Stimulated activated CD4-positive, alpha-beta T cell treated with anti-CD3 and anti-CD28 coated beads, Interleukin-1b, Interleukin-23, amount 100 ng/mL, for 1 hour (primary cell): ENCODE measurements around the gene RAB27A.
A peak's percentile ranks its signal among the peaks of the same experiment; 100 is the strongest.
"Not testable (repeated sequence)": the region's sequence is repeated elsewhere in the genome, so short reads cannot be mapped to it uniquely, and the experiment has no call there.

ENCODE experiments used
- DNase-seq, 2 donors: peaks; one replicate each; pipeline ENCODE4 v3.0.0-alpha.2; 2020; ENCODE audit warnings: low read depth in 2 of 2

Gene RAB27A

GRCh38 chr15:55289746-55290527, at the start of gene RAB27A:
TSS of gene RAB27A (minus strand) at chr15:55289813. CDS start at chr15:55234934, 54,879 bp downstream.
- peak; percentile 52 to 58 for DNase-seq

- no peak for DNase-seq
Observed at GRCh38 chr15:55337160-55337559, 47.5 kb upstream of the RAB27A start.

GRCh38 chr15:55334997-55335396, 45.4 kb upstream of the RAB27A start:
- no peak for DNase-seq

GRCh38 chr15:55334371-55334770, 44.8 kb upstream of the RAB27A start:
- DNase-seq = no peak

GRCh38 chr15:55327387-55327786, 37.8 kb upstream of the RAB27A start:
- DNase-seq = no peak

GRCh38 chr15:55322467-55322866, 32.9 kb upstream of the RAB27A start:
- DNase-seq = no peak

GRCh38 chr15:55320963-55321362, 31.4 kb upstream of the RAB27A start:
- DNase-seq = no peak

- no peak for DNase-seq
Observed at GRCh38 chr15:55320238-55320550, 30.6 kb upstream of the RAB27A start.

- no peak for DNase-seq
Observed at GRCh38 chr15:55319537-55320237, 30.1 kb upstream of the RAB27A start.

GRCh38 chr15:55318588-55319494, 29.2 kb upstream of the RAB27A start, which contains the start of the genes PIGB and PIGBOS1:
TSS of gene PIGB (plus strand) at chr15:55319222. CDS start at chr15:55319251, 29 bp downstream.
TSS of gene PIGBOS1 (minus strand) at chr15:55319123. CDS start at chr15:55317792, 1,331 bp downstream.
- peak; percentile 32 to 46 for DNase-seq

GRCh38 chr15:55302801-55303200, 13.2 kb upstream of the RAB27A start:
- not testable (repeated sequence) for DNase-seq

GRCh38 chr15:55297315-55297714, 7.7 kb upstream of the RAB27A start:
- no peak for DNase-seq

GRCh38 chr15:55290528-55291057, 980 bp upstream of the RAB27A start:
- DNase-seq = peak; percentile 64 to 68

- DNase-seq = no peak
Observed at GRCh38 chr15:55289011-55289745, 435 bp downstream of the RAB27A start.

- DNase-seq = no peak
Observed at GRCh38 chr15:55288006-55288717, 1.5 kb downstream of the RAB27A start.

GRCh38 chr15:55286442-55287189, 3.0 kb downstream of the RAB27A start:
- DNase-seq = not testable (repeated sequence)

GRCh38 chr15:55284426-55284825, 5.2 kb downstream of the RAB27A start:
- no peak for DNase-seq

- DNase-seq = no peak
Observed at GRCh38 chr15:55283379-55284147, 6.0 kb downstream of the RAB27A start.

- DNase-seq = no peak
Observed at GRCh38 chr15:55282284-55282833, 7.3 kb downstream of the RAB27A start.
